GM12878 (cell line): Measurements from ENCODE around the gene SYMPK. TPM values are rescaled to one million over a fixed set of nuclear protein-coding genes. Genes with fewer than 3 reads are reported as not detected.

Source experiments
- BCL11A ChIP-seq: IDR thresholded peaks from 2 replicates; pipeline ENCODE4 v1.6.1; 2011; ENCODE audit warnings: low read depth, low read length
- ESRRA ChIP-seq: IDR thresholded peaks from 2 replicates; pipeline ENCODE4 v1.6.1; 2012; ENCODE audit warnings: mild to moderate bottlenecking, low read length, improper control_type of control experiment
- GATAD2B ChIP-seq: fragments of 450-650 bp; conservative IDR thresholded peaks from 2 replicates; pipeline ENCODE4 v1.6.1; 2017; ENCODE audit warnings: low read depth, mild to moderate bottlenecking, moderate library complexity
- IKZF2 ChIP-seq, 2 experiments: fragments of 450-650 bp; IDR thresholded peaks; 2 replicates each; pipeline ENCODE4 v1.6.1; 2017; ENCODE audit warnings: mild to moderate bottlenecking in 2 of 2, moderate library complexity in 2 of 2
- IRF4 ChIP-seq: IDR thresholded peaks from 2 replicates; pipeline ENCODE4 v1.6.1; 2011; ENCODE audit warnings: low read depth, low read length
- MEF2B ChIP-seq: fragments of 450-650 bp; IDR thresholded peaks from 2 replicates; pipeline ENCODE4 v1.6.1; 2018; ENCODE audit warnings: mild to moderate bottlenecking, moderate library complexity; ENCODE audit not compliant: partially characterized antibody, poor library complexity, severe bottlenecking
- NBN ChIP-seq: fragments of 450-650 bp; IDR thresholded peaks from 2 replicates; pipeline ENCODE4 v1.6.1; 2016
- POLR2A ChIP-seq: IDR thresholded peaks from 2 replicates; pipeline ENCODE4 v1.6.1; 2011; ENCODE audit warnings: low read depth, mild to moderate bottlenecking, low read length
- RELA ChIP-seq: fragments of 450-650 bp; IDR thresholded peaks from 2 replicates; pipeline ENCODE4 v1.8.0; 2014; ENCODE audit warnings: borderline replicate concordance; ENCODE audit not compliant: partially characterized antibody
- SMARCA5 ChIP-seq: fragments of 450-650 bp; IDR thresholded peaks from 2 replicates; pipeline ENCODE4 v1.6.1; 2017; ENCODE audit warnings: mild to moderate bottlenecking
- SP1 ChIP-seq: IDR thresholded peaks from one replicate; pipeline ENCODE4 v1.6.1; 2011; ENCODE audit warnings: low read depth, low read length
- ZNF384 ChIP-seq: IDR thresholded peaks from 2 replicates; pipeline ENCODE4 v1.6.1; 2012; ENCODE audit warnings: low read depth, mild to moderate bottlenecking, low read length, improper control_type of control experiment, borderline replicate concordance
- polyA plus RNA-seq, 11 experiments: library from polyadenylated mRNA; depleted of rRNA in 4 of 11; unstranded in 6 of 11; stranded (reverse) in 5 of 11; fragments of >200 nt; fragmentation: Nextera tagmentation in 4 of 11; fragmentation: Illumina TruSeq in 1 of 11; extraction: Ambion mirVana in 4 of 11; extraction: Trizol in 1 of 11; gene quantifications; 1 replicate in 1 of 11; 2 replicates in 10 of 11; pipeline versions ENCODE4 v1.2.1 to v1.2.3, GENCODE V29; 2011 to 2016; ENCODE audit warnings: inconsistent platforms in 2 of 11, missing spikeins in 2 of 11, low read depth in 1 of 11
- total RNA-seq, 4 experiments: library from RNA; depleted of rRNA in 3 of 4; stranded (reverse); fragments of >200 nt in 3 of 4; fragmentation: Illumina TruSeq in 1 of 4; extraction: Trizol in 1 of 4; gene quantifications; 2 replicates each; pipeline versions ENCODE4 v1.2.1 to v1.2.3, GENCODE V29; 2013 to 2021
- TF ChIP-seq, protein P1 (sequence below): fragments of 450-650 bp; conservative IDR thresholded peaks from 2 replicates; pipeline ENCODE4 v1.6.1; 2017; ENCODE audit warnings: mild to moderate bottlenecking, moderate library complexity
- TF ChIP-seq, protein P2 (sequence below): IDR thresholded peaks from 2 replicates; pipeline ENCODE4 v1.6.1; 2011; ENCODE audit warnings: mild to moderate bottlenecking, low read depth, low read length, moderate library complexity; ENCODE audit not compliant: insufficient replicate concordance
- TF ChIP-seq, protein P3 (sequence below): IDR thresholded peaks from 2 replicates; pipeline ENCODE4 v1.6.1; 2012; ENCODE audit warnings: low read depth, low read length, improper control_type of control experiment
- TF ChIP-seq, protein P4 (sequence below): IDR thresholded peaks from 2 replicates; pipeline ENCODE4 v1.6.1; 2012; ENCODE audit warnings: low read depth, low read length, improper control_type of control experiment
- TF ChIP-seq, protein P5 (sequence below): IDR thresholded peaks from 2 replicates; pipeline ENCODE4 v1.6.1; 2012; ENCODE audit warnings: low read depth, low read length, improper control_type of control experiment

Gene SYMPK
- total and polyA plus RNA-seq, 10 of the 15 experiments (the other 5 are each of a cell fraction or from before 2014, with no cell fraction given): 0.49 to 109 (median 42.5) TPM

DNA sequence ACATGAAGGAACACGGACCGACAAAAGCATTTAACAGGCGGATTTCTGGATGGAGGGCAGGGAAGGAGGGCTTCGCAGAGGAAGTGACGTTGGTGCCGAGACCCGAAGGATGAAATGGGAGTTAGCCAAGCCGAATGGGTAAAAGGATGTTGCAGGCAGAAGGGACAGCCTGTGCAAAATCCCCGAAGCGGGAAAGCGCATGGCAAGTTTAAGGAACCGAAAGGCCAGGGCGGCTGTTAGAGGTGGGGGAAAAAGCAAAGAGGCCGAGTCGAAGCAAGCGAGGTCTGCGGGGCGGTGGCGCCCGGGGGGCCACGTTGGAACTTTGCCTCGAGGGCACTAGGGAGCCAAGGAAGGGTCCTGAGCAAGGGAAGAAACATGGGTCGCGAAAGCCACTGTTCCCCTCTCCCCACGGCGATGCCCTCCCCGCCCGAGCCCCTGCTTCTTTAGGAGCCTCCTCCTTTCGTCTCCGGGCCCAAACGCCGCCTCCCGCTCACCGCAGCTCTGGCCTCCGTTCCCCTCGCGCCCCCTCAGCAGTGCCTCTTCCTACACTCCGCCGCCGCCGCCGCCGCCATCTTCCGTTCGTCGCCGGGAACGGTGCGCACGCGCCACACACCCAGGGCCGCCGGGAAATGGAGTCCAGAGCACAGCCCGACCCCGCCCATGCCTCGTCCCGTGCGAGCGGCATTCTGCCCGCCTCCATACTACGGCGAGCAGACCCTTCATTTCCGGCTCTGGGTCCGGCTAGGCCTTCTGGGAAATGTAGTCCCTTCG is at the start of gene SYMPK (continued):
- TF ChIP-seq, protein P1, sequence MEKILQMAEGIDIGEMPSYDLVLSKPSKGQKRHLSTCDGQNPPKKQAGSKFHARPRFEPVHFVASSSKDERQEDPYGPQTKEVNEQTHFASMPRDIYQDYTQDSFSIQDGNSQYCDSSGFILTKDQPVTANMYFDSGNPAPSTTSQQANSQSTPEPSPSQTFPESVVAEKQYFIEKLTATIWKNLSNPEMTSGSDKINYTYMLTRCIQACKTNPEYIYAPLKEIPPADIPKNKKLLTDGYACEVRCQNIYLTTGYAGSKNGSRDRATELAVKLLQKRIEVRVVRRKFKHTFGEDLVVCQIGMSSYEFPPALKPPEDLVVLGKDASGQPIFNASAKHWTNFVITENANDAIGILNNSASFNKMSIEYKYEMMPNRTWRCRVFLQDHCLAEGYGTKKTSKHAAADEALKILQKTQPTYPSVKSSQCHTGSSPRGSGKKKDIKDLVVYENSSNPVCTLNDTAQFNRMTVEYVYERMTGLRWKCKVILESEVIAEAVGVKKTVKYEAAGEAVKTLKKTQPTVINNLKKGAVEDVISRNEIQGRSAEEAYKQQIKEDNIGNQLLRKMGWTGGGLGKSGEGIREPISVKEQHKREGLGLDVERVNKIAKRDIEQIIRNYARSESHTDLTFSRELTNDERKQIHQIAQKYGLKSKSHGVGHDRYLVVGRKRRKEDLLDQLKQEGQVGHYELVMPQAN: no peak; the same call in none of the 2 replicates
- TF ChIP-seq ZNF384 (no peak), SP1 (peak; percentile 54), RELA (peak; percentile 86), GATAD2B (peak; percentile 78), SMARCA5 (peak; percentile 92), BCL11A (no peak), POLR2A (peak; percentile 92), IKZF2 (IDR thresholded peaks at IDR 0.05) (peak; percentile 72 to 80), ESRRA (0 out of 2 replicates have a peak, but pooled peaks have one; percentile 77), IRF4 (0 out of 2 replicates have a peak, but pooled peaks have one; percentile 21), NBN (peak; percentile 77), MEF2B (no peak)
- TF ChIP-seq, protein P2, sequence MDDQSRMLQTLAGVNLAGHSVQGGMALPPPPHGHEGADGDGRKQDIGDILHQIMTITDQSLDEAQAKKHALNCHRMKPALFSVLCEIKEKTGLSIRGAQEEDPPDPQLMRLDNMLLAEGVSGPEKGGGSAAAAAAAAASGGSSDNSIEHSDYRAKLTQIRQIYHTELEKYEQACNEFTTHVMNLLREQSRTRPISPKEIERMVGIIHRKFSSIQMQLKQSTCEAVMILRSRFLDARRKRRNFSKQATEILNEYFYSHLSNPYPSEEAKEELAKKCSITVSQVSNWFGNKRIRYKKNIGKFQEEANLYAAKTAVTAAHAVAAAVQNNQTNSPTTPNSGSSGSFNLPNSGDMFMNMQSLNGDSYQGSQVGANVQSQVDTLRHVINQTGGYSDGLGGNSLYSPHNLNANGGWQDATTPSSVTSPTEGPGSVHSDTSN: peak; percentile 9
- TF ChIP-seq, protein P3, sequence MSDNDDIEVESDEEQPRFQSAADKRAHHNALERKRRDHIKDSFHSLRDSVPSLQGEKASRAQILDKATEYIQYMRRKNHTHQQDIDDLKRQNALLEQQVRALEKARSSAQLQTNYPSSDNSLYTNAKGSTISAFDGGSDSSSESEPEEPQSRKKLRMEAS: peak; percentile 6; the same call in 1 of the 2 replicates
- TF ChIP-seq, protein P4, sequence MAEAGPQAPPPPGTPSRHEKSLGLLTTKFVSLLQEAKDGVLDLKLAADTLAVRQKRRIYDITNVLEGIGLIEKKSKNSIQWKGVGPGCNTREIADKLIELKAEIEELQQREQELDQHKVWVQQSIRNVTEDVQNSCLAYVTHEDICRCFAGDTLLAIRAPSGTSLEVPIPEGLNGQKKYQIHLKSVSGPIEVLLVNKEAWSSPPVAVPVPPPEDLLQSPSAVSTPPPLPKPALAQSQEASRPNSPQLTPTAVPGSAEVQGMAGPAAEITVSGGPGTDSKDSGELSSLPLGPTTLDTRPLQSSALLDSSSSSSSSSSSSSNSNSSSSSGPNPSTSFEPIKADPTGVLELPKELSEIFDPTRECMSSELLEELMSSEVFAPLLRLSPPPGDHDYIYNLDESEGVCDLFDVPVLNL: 0 out of 2 replicates have a peak, but pooled peaks have one; percentile 41
- TF ChIP-seq, protein P5, sequence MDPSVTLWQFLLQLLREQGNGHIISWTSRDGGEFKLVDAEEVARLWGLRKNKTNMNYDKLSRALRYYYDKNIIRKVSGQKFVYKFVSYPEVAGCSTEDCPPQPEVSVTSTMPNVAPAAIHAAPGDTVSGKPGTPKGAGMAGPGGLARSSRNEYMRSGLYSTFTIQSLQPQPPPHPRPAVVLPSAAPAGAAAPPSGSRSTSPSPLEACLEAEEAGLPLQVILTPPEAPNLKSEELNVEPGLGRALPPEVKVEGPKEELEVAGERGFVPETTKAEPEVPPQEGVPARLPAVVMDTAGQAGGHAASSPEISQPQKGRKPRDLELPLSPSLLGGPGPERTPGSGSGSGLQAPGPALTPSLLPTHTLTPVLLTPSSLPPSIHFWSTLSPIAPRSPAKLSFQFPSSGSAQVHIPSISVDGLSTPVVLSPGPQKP: peak; percentile 72; the same call in 1 of the 2 replicates
- TF ChIP-seq, all 136 proteins: peak for 58
